Colonic mucosa (tissue), 4 donors: ENCODE measurements around the gene LPIN1. TPM values are rescaled to one million over a fixed set of nuclear protein-coding genes. Genes with fewer than 3 reads are reported as not detected.

Experiments used
- DNase-seq: peaks from one replicate; pipeline ENCODE4 v3.0.0-alpha.2; 2020
- H3K27ac ChIP-seq: fragments of 200-600 bp; one replicate; pipeline ENCODE4 v1.8.0; 2021
- H3K27me3 ChIP-seq: fragments of 200-600 bp; one replicate; pipeline ENCODE4 v1.8.0; 2021
- H3K36me3 ChIP-seq: fragments of 200-600 bp; one replicate; pipeline ENCODE4 v1.8.0; 2021
- H3K4me1 ChIP-seq: fragments of 200-600 bp; one replicate; pipeline ENCODE4 v1.8.0; 2021; ENCODE audit warnings: mild to moderate bottlenecking
- H3K4me3 ChIP-seq: fragments of 200-600 bp; one replicate; pipeline ENCODE4 v1.8.0; 2021
- H3K9ac ChIP-seq, 2 donors: one replicate each; pipeline ENCODE4 v1.7.0; 2013; ENCODE audit warnings: control low read depth in 2 of 2, low read depth in 2 of 2, low read length in 2 of 2
- H3K9me3 ChIP-seq: fragments of 200-600 bp; one replicate; pipeline ENCODE4 v1.8.0; 2021
- CTCF ChIP-seq: fragments of 200-600 bp; IDR thresholded peaks from one replicate; pipeline ENCODE4 v1.8.0; 2022; ENCODE audit warnings: antibody characterized with exemption, mild to moderate bottlenecking
- intact Hi-C: fragments of 100-400 bp; cut with DNase I; formaldehyde crosslinking; loops from one replicate; pipeline ENCODE4 v1.14.1; 2022
- total RNA-seq, 2 donors: library from RNA; stranded (reverse); fragmentation: NEBNext Ultra II Directional in 1 of 2; extraction: Animal tissue kit (Norgen Biotek cat#: 25700) in 1 of 2; gene quantifications; one replicate each; pipeline ENCODE4 v1.2.1, GENCODE V29; 2021
- donor health status: healthy.
- donor health status: DM: no; HTN: no; CAD: no.
- donor health status: DM: no; HTN: no; CAD: no.

LPIN1 gene
- total RNA-seq, 2 donors from 2014 or later = 17.3 to 45.7 TPM

DNA sequence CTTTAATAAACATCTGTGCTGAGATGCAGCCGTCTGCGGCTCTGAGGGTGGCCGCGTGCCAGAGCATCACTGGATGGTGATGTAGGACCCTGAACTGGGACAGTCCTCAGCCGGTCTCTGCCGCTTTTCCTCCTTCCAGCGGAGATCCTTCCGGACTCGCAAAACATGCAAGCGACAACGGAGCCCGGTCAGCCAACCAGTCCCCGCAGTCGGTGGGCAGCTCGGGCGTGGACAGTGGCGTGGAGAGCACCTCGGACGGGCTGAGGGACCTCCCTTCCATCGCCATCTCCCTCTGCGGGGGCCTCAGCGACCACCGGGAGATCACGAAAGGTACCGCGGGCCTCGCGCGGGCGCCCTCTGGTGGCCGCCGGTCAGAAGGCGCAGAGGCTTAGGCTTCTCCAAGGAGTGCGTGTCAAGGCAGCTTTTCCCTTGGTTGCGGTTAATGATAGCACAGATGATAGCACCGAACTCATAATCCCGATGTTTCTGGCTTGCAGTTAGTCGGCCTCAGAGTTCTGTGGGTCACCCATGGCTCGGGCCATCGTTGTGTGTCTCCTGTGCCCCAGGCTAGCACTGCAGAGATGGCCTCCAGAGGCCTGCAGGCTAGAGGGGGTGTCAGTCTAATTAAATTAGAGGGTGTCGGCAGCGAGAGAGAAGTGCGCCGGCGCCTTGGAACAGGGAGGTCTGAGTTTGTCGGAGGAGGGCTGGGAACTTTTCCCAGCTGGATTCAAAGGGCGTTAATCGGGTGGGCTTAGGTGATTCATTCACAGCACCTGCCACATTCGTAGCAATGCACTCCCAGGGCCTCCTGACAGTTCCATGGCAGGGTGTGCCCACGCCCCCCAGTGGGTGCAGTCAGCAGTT lies 38.5 kb downstream of the LPIN1 start:
- intact Hi-C loops = no loop called here
- H3K27me3 ChIP-seq = no peaks in the 10 kb centered on the region
- H3K4me3 ChIP-seq = peak overlapping the region; percentile 21
- no peak overlapping the region for H3K9ac ChIP-seq
- no peak overlapping the region for H3K27ac ChIP-seq
- H3K36me3 ChIP-seq = no peaks in the 10 kb centered on the region
- no peaks in the 10 kb centered on the region for H3K4me1 ChIP-seq
- DNase-seq = peak; percentile 48
- no peaks in the 10 kb centered on the region for H3K9me3 ChIP-seq
- peak; percentile 92 for TF ChIP-seq CTCF

- H3K27ac ChIP-seq = no peak overlapping the region
- DNase-seq = no peak
- TF ChIP-seq CTCF = no peak
- H3K36me3 ChIP-seq = no peaks in the 10 kb centered on the region
- no peak overlapping the region for H3K9ac ChIP-seq
- no peaks in the 10 kb centered on the region for H3K4me1 ChIP-seq
- H3K4me3 ChIP-seq = no peak overlapping the region
- no peaks in the 10 kb centered on the region for H3K27me3 ChIP-seq
- no peaks in the 10 kb centered on the region for H3K9me3 ChIP-seq
- intact Hi-C loops = no loop called here
Measured at GRCh38 chr2:11785611-11785940, 39.1 kb downstream of the LPIN1 start.

GRCh38 chr2:11786191-11786590 lies 39.8 kb downstream of the LPIN1 start:
- intact Hi-C loops = no loop called here

GRCh38 chr2:11786592-11786991 lies 40.2 kb downstream of the LPIN1 start:
- no peaks in the 10 kb centered on the region for H3K27me3 ChIP-seq
- no peak for TF ChIP-seq CTCF
- H3K4me1 ChIP-seq = no peaks in the 10 kb centered on the region
- intact Hi-C loops = no loop called here
- no peak overlapping the region for H3K4me3 ChIP-seq
- H3K27ac ChIP-seq = no peak overlapping the region
- no peak for DNase-seq
- H3K36me3 ChIP-seq = no peaks in the 10 kb centered on the region
- no peaks in the 10 kb centered on the region for H3K9me3 ChIP-seq
- H3K9ac ChIP-seq = no peak overlapping the region

More at GRCh38 chr2:11786191-11786590, 39.8 kb downstream of the LPIN1 start:
- DNase-seq = no peak
- no peak for TF ChIP-seq CTCF
- Histone ChIP-seq H3K27ac (no peak overlapping the region), H3K27me3 (no peaks in the 10 kb centered on the region), H3K9ac (no peak overlapping the region), H3K36me3 (no peaks in the 10 kb centered on the region), H3K4me3 (no peak overlapping the region), H3K9me3 (no peaks in the 10 kb centered on the region), H3K4me1 (no peaks in the 10 kb centered on the region)

- H3K36me3 ChIP-seq = peaks cover 11% of the 10 kb centered on the region
- H3K27ac ChIP-seq = no peak overlapping the region
- intact Hi-C loops = no loop called here
- H3K4me1 ChIP-seq = no peaks in the 10 kb centered on the region
- no peak overlapping the region for H3K9ac ChIP-seq
- H3K9me3 ChIP-seq = no peaks in the 10 kb centered on the region
- no peak for DNase-seq
- H3K4me3 ChIP-seq = no peak overlapping the region
- H3K27me3 ChIP-seq = no peaks in the 10 kb centered on the region
- no peak for TF ChIP-seq CTCF
Measured at GRCh38 chr2:11787991-11788390, 41.6 kb downstream of the LPIN1 start.
